DOHH2 (cell line): ENCODE data around the gene KIZ.

Experiments used
- H3F3A ChIP-seq: fragments of 200-600 bp; sonication (generic), shearing (Covaris generic); 2 replicates; pipeline ENCODE4 v1.6.0; 2016; ENCODE audit warnings: antibody characterized with exemption, mild to moderate bottlenecking; ENCODE audit not compliant: control insufficient read depth, insufficient read depth
- H3K27ac ChIP-seq: fragments of 200-600 bp; sonication (generic); 2 replicates; pipeline ENCODE4 v1.5.1; 2014; ENCODE audit warnings: low read depth, mild to moderate bottlenecking, low read length, moderate library complexity
- H3K27me3 ChIP-seq: fragments of 200-600 bp; sonication (generic); 2 replicates; pipeline ENCODE4 v1.6.1; 2014; ENCODE audit warnings: mild to moderate bottlenecking, low read length, mixed read lengths; ENCODE audit not compliant: control insufficient read depth
- H3K36me3 ChIP-seq: fragments of 200-600 bp; sonication (generic); 2 replicates; pipeline ENCODE4 v1.6.1; 2014; ENCODE audit warnings: mild to moderate bottlenecking, low read length, moderate library complexity, mixed read lengths; ENCODE audit not compliant: control insufficient read depth
- H3K4me1 ChIP-seq: fragments of 200-600 bp; sonication (generic); 2 replicates; pipeline ENCODE4 v1.6.1; 2014; ENCODE audit warnings: mild to moderate bottlenecking, low read length, mixed read lengths; ENCODE audit not compliant: control insufficient read depth
- H3K4me2 ChIP-seq: fragments of 200-600 bp; sonication (generic); 2 replicates; pipeline ENCODE4 v1.6.0; 2014; ENCODE audit warnings: mild to moderate bottlenecking, low read length, moderate library complexity
- H3K4me3 ChIP-seq: fragments of 200-600 bp; sonication (generic); 2 replicates; pipeline ENCODE4 v1.5.1; 2014; ENCODE audit warnings: mild to moderate bottlenecking, low read length, mixed read lengths
- H3K79me2 ChIP-seq: fragments of 200-600 bp; sonication (generic); 2 replicates; pipeline ENCODE4 v1.6.1; 2014; ENCODE audit warnings: mild to moderate bottlenecking, low read length, mixed read lengths; ENCODE audit not compliant: control insufficient read depth
- H3K9me2 ChIP-seq: fragments of 200-600 bp; sonication (generic); replicated peaks from 2 replicates; pipeline ENCODE4 v1.6.1; 2014; ENCODE audit warnings: mild to moderate bottlenecking, low read length, mixed read lengths; ENCODE audit not compliant: control insufficient read depth
- H3K9me3 ChIP-seq: fragments of 200-600 bp; sonication (generic); 2 replicates; pipeline ENCODE4 v1.6.1; 2014; ENCODE audit warnings: antibody characterized with exemption, low read length, mixed read lengths; ENCODE audit not compliant: control insufficient read depth, insufficient read depth
- H4K20me1 ChIP-seq: fragments of 200-600 bp; sonication (generic); 2 replicates; pipeline ENCODE4 v1.6.0; 2014; ENCODE audit warnings: low read depth, mild to moderate bottlenecking, antibody characterized with exemption, low read length, moderate library complexity; ENCODE audit not compliant: control insufficient read depth, insufficient read depth
- CTCF ChIP-seq: fragments of 200-600 bp; sonication (generic); IDR thresholded peaks from one replicate; pipeline ENCODE4 v1.5.1; 2014; ENCODE audit warnings: antibody characterized with exemption, mild to moderate bottlenecking, low read depth, low read length; ENCODE audit not compliant: poor library complexity, severe bottlenecking
- EZH2phosphoT487 ChIP-seq: fragments of 200-600 bp; sonication (generic); IDR thresholded peaks from 2 replicates; pipeline ENCODE4 v1.6.1; 2017; ENCODE audit warnings: borderline replicate concordance, mild to moderate bottlenecking, antibody characterized with exemption, low read length, moderate library complexity, mixed read lengths

KIZ gene

GRCh38 chr20:21117521-21117920 is 8.4 kb upstream of the KIZ start:
- Histone ChIP-seq H3K79me2 (no peaks in the 10 kb centered on the region), H3K36me3 (no peaks in the 10 kb centered on the region), H4K20me1 (no peaks in the 10 kb centered on the region), H3K9me3 (no peaks in the 10 kb centered on the region), H3K27me3 (peaks cover 9% of the 10 kb centered on the region; the same call in 1 of the 2 replicates), H3K27ac (no peak overlapping the region), H3K4me1 (no peaks in the 10 kb centered on the region), H3K4me3 (no peak overlapping the region), H3K4me2 (no peak overlapping the region), H3K9me2 (no peaks in the 10 kb centered on the region), H3F3A (no peaks in the 10 kb centered on the region)
- TF ChIP-seq CTCF (no peak), EZH2phosphoT487 (no peak)

- H3K4me1 ChIP-seq = no peaks in the 10 kb centered on the region
- no peaks in the 10 kb centered on the region for H3K36me3 ChIP-seq
- H3K27me3 ChIP-seq = peaks cover 9% of the 10 kb centered on the region; the same call in 1 of the 2 replicates
- H3K4me2 ChIP-seq = no peak overlapping the region
- TF ChIP-seq EZH2phosphoT487 (no peak), CTCF (no peak)
- H4K20me1 ChIP-seq = no peaks in the 10 kb centered on the region
- no peak overlapping the region for H3K4me3 ChIP-seq
- H3K27ac ChIP-seq = no peak overlapping the region
- no peaks in the 10 kb centered on the region for H3K79me2 ChIP-seq
- no peaks in the 10 kb centered on the region for H3F3A ChIP-seq
- no peaks in the 10 kb centered on the region for H3K9me3 ChIP-seq
- H3K9me2 ChIP-seq = no peaks in the 10 kb centered on the region
Measured at GRCh38 chr20:21118138-21118537, 7.7 kb upstream of the KIZ start.

GRCh38 chr20:21118782-21119181 is 7.1 kb upstream of the KIZ start:
- no peak for TF ChIP-seq CTCF
- TF ChIP-seq EZH2phosphoT487 = no peak
- no peak overlapping the region for H3K4me3 ChIP-seq
- H3K9me3 ChIP-seq = no peaks in the 10 kb centered on the region
- no peaks in the 10 kb centered on the region for H3K79me2 ChIP-seq
- no peak overlapping the region for H3K27ac ChIP-seq
- peaks cover 9% of the 10 kb centered on the region; the same call in 1 of the 2 replicates for H3K27me3 ChIP-seq
- no peaks in the 10 kb centered on the region for H3F3A ChIP-seq
- H4K20me1 ChIP-seq = no peaks in the 10 kb centered on the region
- no peaks in the 10 kb centered on the region for H3K4me1 ChIP-seq
- no peaks in the 10 kb centered on the region for H3K9me2 ChIP-seq
- no peak overlapping the region for H3K4me2 ChIP-seq
- H3K36me3 ChIP-seq = no peaks in the 10 kb centered on the region

- peaks cover 17% of the 10 kb centered on the region for H3K4me1 ChIP-seq
- H3K9me2 ChIP-seq = no peaks in the 10 kb centered on the region
- H4K20me1 ChIP-seq = no peaks in the 10 kb centered on the region
- H3K79me2 ChIP-seq = peaks cover 17% of the 10 kb centered on the region
- H3F3A ChIP-seq = no peaks in the 10 kb centered on the region
- H3K27me3 ChIP-seq = no peaks in the 10 kb centered on the region; the same call in 1 of the 2 replicates
- H3K4me3 ChIP-seq = no peak overlapping the region
- no peaks in the 10 kb centered on the region for H3K9me3 ChIP-seq
- no peak overlapping the region for H3K4me2 ChIP-seq
- no peak overlapping the region for H3K27ac ChIP-seq
- no peak for TF ChIP-seq CTCF
- TF ChIP-seq EZH2phosphoT487 = no peak
- H3K36me3 ChIP-seq = no peaks in the 10 kb centered on the region
Measured at GRCh38 chr20:21124190-21124589, 1.7 kb upstream of the KIZ start.
